ENCODE measurements around the gene AKAP4. TPM values are rescaled to one million over a fixed set of nuclear protein-coding genes. Genes with fewer than 3 reads are reported as not detected.

Gene AKAP4
- total RNA-seq, 1 experiment from 2014 or later = not detected

- H3K4me1 Mint-ChIP-seq = peaks cover 0 to 12% of the 10 kb centered on the region in 2 experiments; a peak in 2 of 4 replicates
- TF ChIP-seq, protein P1, sequence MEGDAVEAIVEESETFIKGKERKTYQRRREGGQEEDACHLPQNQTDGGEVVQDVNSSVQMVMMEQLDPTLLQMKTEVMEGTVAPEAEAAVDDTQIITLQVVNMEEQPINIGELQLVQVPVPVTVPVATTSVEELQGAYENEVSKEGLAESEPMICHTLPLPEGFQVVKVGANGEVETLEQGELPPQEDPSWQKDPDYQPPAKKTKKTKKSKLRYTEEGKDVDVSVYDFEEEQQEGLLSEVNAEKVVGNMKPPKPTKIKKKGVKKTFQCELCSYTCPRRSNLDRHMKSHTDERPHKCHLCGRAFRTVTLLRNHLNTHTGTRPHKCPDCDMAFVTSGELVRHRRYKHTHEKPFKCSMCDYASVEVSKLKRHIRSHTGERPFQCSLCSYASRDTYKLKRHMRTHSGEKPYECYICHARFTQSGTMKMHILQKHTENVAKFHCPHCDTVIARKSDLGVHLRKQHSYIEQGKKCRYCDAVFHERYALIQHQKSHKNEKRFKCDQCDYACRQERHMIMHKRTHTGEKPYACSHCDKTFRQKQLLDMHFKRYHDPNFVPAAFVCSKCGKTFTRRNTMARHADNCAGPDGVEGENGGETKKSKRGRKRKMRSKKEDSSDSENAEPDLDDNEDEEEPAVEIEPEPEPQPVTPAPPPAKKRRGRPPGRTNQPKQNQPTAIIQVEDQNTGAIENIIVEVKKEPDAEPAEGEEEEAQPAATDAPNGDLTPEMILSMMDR (conservative IDR thresholded peaks at IDR 0.05) = no peak
- Histone ChIP-seq H3K56ac (ENCODE audit: insufficient read length, low read depth, low read length) (no peak overlapping the region), H2BK12ac (ENCODE audit: insufficient read length, low read depth, low read length) (no peak overlapping the region), H3K79me2 (ENCODE audit: insufficient read depth, low read length) (no peaks in the 10 kb centered on the region), H3K14ac (ENCODE audit: insufficient read depth, low read length) (no peak overlapping the region), H3K4ac (ENCODE audit: low read depth, low read length) (no peak overlapping the region), H2BK20ac (ENCODE audit: low read depth, low read length, poor library complexity, severe bottlenecking) (no peak overlapping the region), H3K79me1 (ENCODE audit: insufficient read depth, low read depth, low read length, poor library complexity, severe bottlenecking) (no peaks in the 10 kb centered on the region), H3K27me3 (ENCODE audit: insufficient read depth, low read length) (no peaks in the 10 kb centered on the region), H3K18ac (ENCODE audit: insufficient read length, low read depth, low read length) (no peak overlapping the region), H2AK5ac (ENCODE audit: insufficient read length, low read length) (no peak overlapping the region), H4K20me1 (ENCODE audit: control insufficient read depth, insufficient read depth, insufficient read length) (no peaks in the 10 kb centered on the region), H3K9ac (ENCODE audit: extremely low read depth, insufficient read length, low read length) (no peak overlapping the region), H4K91ac (ENCODE audit: insufficient read length, low read depth, low read length) (no peak overlapping the region), H4K8ac (replicated peaks; ENCODE audit: insufficient read length, low read depth, low read length) (no peak overlapping the region), H4K5ac (ENCODE audit: insufficient read length, low read depth, low read length) (no peak overlapping the region), H3K23ac (ENCODE audit: insufficient read length, low read depth, low read length) (no peak overlapping the region), H2BK5ac (ENCODE audit: insufficient read length, low read length) (no peak overlapping the region), H2BK15ac (ENCODE audit: low read depth, low read length) (no peak overlapping the region), H3K4me1 (ENCODE audit: insufficient read depth, low read length) (no peaks in the 10 kb centered on the region), H2AFZ (ENCODE audit: low read length) (no peak overlapping the region), H3T11ph (ENCODE audit: low read length) (no peak overlapping the region), H3K9me3 (ENCODE audit: control insufficient read depth, low read depth, low read length) (no peaks in the 10 kb centered on the region), H2BK120ac (ENCODE audit: low read depth, low read length, poor library complexity, severe bottlenecking) (no peak overlapping the region), H3K23me2 (ENCODE audit: insufficient read length, low read depth, low read length, poor library complexity, severe bottlenecking) (no peaks in the 10 kb centered on the region), H3K27ac (ENCODE audit: insufficient read length, low read depth, low read length) (no peak overlapping the region), H3K4me2 (ENCODE audit: insufficient read depth, insufficient read length, low read length) (no peak overlapping the region)
- H3K27ac Mint-ChIP-seq = no peak overlapping the region
- no peak for DNase-seq
- peaks cover 0 to 2% (median 0%) of the 10 kb centered on the region in 3 experiments; a peak in 1 of 7 replicates for H3K36me3 Mint-ChIP-seq (ENCODE audit: insufficient read depth in 1 of 3, low read depth in 3 of 3)
- H3K4me3 Mint-ChIP-seq = no peak overlapping the region
- H3K9me3 Mint-ChIP-seq = peaks cover 57% of the 10 kb centered on the region in 2 experiments
- H3K27me3 Mint-ChIP-seq (ENCODE audit: low read depth) = no peaks in the 10 kb centered on the region
- WGBS (ENCODE audit: extremely low coverage, insufficient read length, low lambda C conversion rate) = no CpG with 5 or more reads among the region's 5 CpGs
These were observed 32.5 kb downstream of the AKAP4 start for GRCh38 chrX:50168241-50168687.

All from H9 (cell line).